ENCODE measurements around the gene NCDN.

Gene NCDN

GRCh38 chr1:35530168-35530567, 27.4 kb upstream of the NCDN start:
- ChIA-PET CTCF (interaction anchor here (0.7 kb wide), 1 partner anchor 44 kb away, joined by 3 read pairs; no protein-coding TSS in a partner anchor), POLR2A (interaction anchor here (0.7 kb wide), 1 partner anchor 963 kb away, joined by 6 read pairs; no protein-coding TSS in a partner anchor)
- 67% methylated on average over 3 of the region's 5 CpGs for WGBS (ENCODE audit: insufficient coverage)
- Histone ChIP-seq H3K27ac (ENCODE audit: insufficient read depth in 1 of 2, low read depth in 1 of 2, low read length in 2 of 2, poor library complexity in 1 of 2, severe bottlenecking in 2 of 2) (no peak overlapping the region), H3K36me3 (ENCODE audit: control insufficient read depth in 4 of 4, insufficient read depth in 4 of 4, low read length in 3 of 4) (peaks cover 6 to 25% (median 18%) of the 10 kb centered on the region in 4 experiments), H3K4me3 (ENCODE audit: control insufficient read depth in 1 of 7, extremely low read depth in 1 of 7, insufficient read depth in 4 of 7, low read depth in 2 of 7, low read length in 6 of 7) (no peak overlapping the region), H3K4me1 (ENCODE audit: control extremely low read depth in 1 of 4, control insufficient read depth in 4 of 4, insufficient read depth in 4 of 4, low read length in 3 of 4) (no peaks in the 10 kb centered on the region), H3K27me3 (replicated peaks in 2 of 5; ENCODE audit: control insufficient read depth in 4 of 5, insufficient read depth in 5 of 5, low read length in 4 of 5) (no peaks in the 10 kb centered on the region), H3K9me3 (ENCODE audit: control extremely low read depth in 1 of 5, control insufficient read depth in 4 of 5, insufficient read depth in 2 of 5, low read depth in 1 of 5, low read length in 4 of 5) (peaks cover 11 to 39% (median 16%) of the 10 kb centered on the region in 5 experiments)
- DNase-seq, result no peak

GRCh38 chr1:35530946-35531345, 26.7 kb upstream of the NCDN start:
- ChIA-PET POLR2A (no interaction called here), CTCF (no interaction called here)
- WGBS (ENCODE audit: insufficient coverage), result 100% methylated on average over 2 of the region's 2 CpGs
- H3K4me3 ChIP-seq (ENCODE audit: control insufficient read depth in 1 of 7, extremely low read depth in 1 of 7, insufficient read depth in 4 of 7, low read depth in 2 of 7, low read length in 6 of 7), result no peak overlapping the region
- H3K9me3 ChIP-seq (ENCODE audit: control extremely low read depth in 1 of 5, control insufficient read depth in 4 of 5, insufficient read depth in 2 of 5, low read depth in 1 of 5, low read length in 4 of 5), result peaks cover 11 to 37% (median 16%) of the 10 kb centered on the region in 5 experiments
- H3K27me3 ChIP-seq (replicated peaks in 2 of 5; ENCODE audit: control insufficient read depth in 4 of 5, insufficient read depth in 5 of 5, low read length in 4 of 5), result no peaks in the 10 kb centered on the region
- peaks cover 6 to 25% (median 17%) of the 10 kb centered on the region in 4 experiments for H3K36me3 ChIP-seq (ENCODE audit: control insufficient read depth in 4 of 4, insufficient read depth in 4 of 4, low read length in 3 of 4)
- DNase-seq, result no peak
- H3K27ac ChIP-seq (ENCODE audit: insufficient read depth in 1 of 2, low read depth in 1 of 2, low read length in 2 of 2, poor library complexity in 1 of 2, severe bottlenecking in 2 of 2), result no peak overlapping the region
- no peaks in the 10 kb centered on the region for H3K4me1 ChIP-seq (ENCODE audit: control extremely low read depth in 1 of 4, control insufficient read depth in 4 of 4, insufficient read depth in 4 of 4, low read length in 3 of 4)

- DNase-seq, result no peak
- POLR2A ChIA-PET, result no interaction called here
- Histone ChIP-seq H3K4me3 (ENCODE audit: control insufficient read depth in 1 of 7, extremely low read depth in 1 of 7, insufficient read depth in 4 of 7, low read depth in 2 of 7, low read length in 6 of 7) (no peak overlapping the region), H3K9me3 (ENCODE audit: control extremely low read depth in 1 of 5, control insufficient read depth in 4 of 5, insufficient read depth in 2 of 5, low read depth in 1 of 5, low read length in 4 of 5) (peaks cover 11 to 37% (median 16%) of the 10 kb centered on the region in 5 experiments), H3K4me1 (ENCODE audit: control extremely low read depth in 1 of 4, control insufficient read depth in 4 of 4, insufficient read depth in 4 of 4, low read length in 3 of 4) (no peaks in the 10 kb centered on the region), H3K36me3 (ENCODE audit: control insufficient read depth in 4 of 4, insufficient read depth in 4 of 4, low read length in 3 of 4) (peaks cover 6 to 25% (median 17%) of the 10 kb centered on the region in 4 experiments), H3K27me3 (replicated peaks in 2 of 5; ENCODE audit: control insufficient read depth in 4 of 5, insufficient read depth in 5 of 5, low read length in 4 of 5) (no peaks in the 10 kb centered on the region), H3K27ac (ENCODE audit: insufficient read depth in 1 of 2, low read depth in 1 of 2, low read length in 2 of 2, poor library complexity in 1 of 2, severe bottlenecking in 2 of 2) (no peak overlapping the region)
- CTCF ChIA-PET, result no interaction called here
- WGBS (ENCODE audit: insufficient coverage), result 97% methylated on average over 6 of the region's 6 CpGs
Observed at GRCh38 chr1:35531368-35531767, 26.2 kb upstream of the NCDN start.

GRCh38 chr1:35532497-35533223, 24.9 kb upstream of the NCDN start:
- CTCF ChIA-PET, result interaction anchor here (1.6 to 2.6 kb wide), 2 partner anchors 14 to 82 kb away, joined by 3 to 7 read pairs; no protein-coding TSS in a partner anchor
- POLR2A ChIA-PET, result no interaction called here
- Histone ChIP-seq H3K27me3 (replicated peaks in 2 of 5; ENCODE audit: control insufficient read depth in 4 of 5, insufficient read depth in 5 of 5, low read length in 4 of 5) (no peaks in the 10 kb centered on the region), H3K36me3 (ENCODE audit: control insufficient read depth in 4 of 4, insufficient read depth in 4 of 4, low read length in 3 of 4) (peaks cover 6 to 25% (median 17%) of the 10 kb centered on the region in 4 experiments), H3K27ac (ENCODE audit: insufficient read depth in 1 of 2, low read depth in 1 of 2, low read length in 2 of 2, poor library complexity in 1 of 2, severe bottlenecking in 2 of 2) (no peak overlapping the region), H3K4me1 (ENCODE audit: control extremely low read depth in 1 of 4, control insufficient read depth in 4 of 4, insufficient read depth in 4 of 4, low read length in 3 of 4) (no peaks in the 10 kb centered on the region), H3K4me3 (ENCODE audit: control insufficient read depth in 1 of 7, extremely low read depth in 1 of 7, insufficient read depth in 4 of 7, low read depth in 2 of 7, low read length in 6 of 7) (no peak overlapping the region), H3K9me3 (ENCODE audit: control extremely low read depth in 1 of 5, control insufficient read depth in 4 of 5, insufficient read depth in 2 of 5, low read depth in 1 of 5, low read length in 4 of 5) (peaks cover 5 to 32% (median 16%) of the 10 kb centered on the region in 5 experiments)
- WGBS (ENCODE audit: insufficient coverage), result no CpG with 5 or more reads among the region's 1 CpG
- no peak for DNase-seq

GRCh38 chr1:35533586-35533985, 24.0 kb upstream of the NCDN start:
- no peaks in the 10 kb centered on the region for H3K27me3 ChIP-seq (replicated peaks in 2 of 5; ENCODE audit: control insufficient read depth in 4 of 5, insufficient read depth in 5 of 5, low read length in 4 of 5)
- H3K4me3 ChIP-seq (ENCODE audit: control insufficient read depth in 1 of 7, extremely low read depth in 1 of 7, insufficient read depth in 4 of 7, low read depth in 2 of 7, low read length in 6 of 7), result no peak overlapping the region
- H3K27ac ChIP-seq (ENCODE audit: insufficient read depth in 1 of 2, low read depth in 1 of 2, low read length in 2 of 2, poor library complexity in 1 of 2, severe bottlenecking in 2 of 2), result no peak overlapping the region
- H3K9me3 ChIP-seq (ENCODE audit: control extremely low read depth in 1 of 5, control insufficient read depth in 4 of 5, insufficient read depth in 2 of 5, low read depth in 1 of 5, low read length in 4 of 5), result peaks cover 5 to 25% (median 16%) of the 10 kb centered on the region in 5 experiments
- H3K36me3 ChIP-seq (ENCODE audit: control insufficient read depth in 4 of 4, insufficient read depth in 4 of 4, low read length in 3 of 4), result peaks cover 6 to 25% (median 18%) of the 10 kb centered on the region in 4 experiments
- CTCF ChIA-PET, result interaction anchor here (1.6 to 2.6 kb wide), 2 partner anchors 15 to 83 kb away, joined by 3 to 7 read pairs; no protein-coding TSS in a partner anchor
- peaks cover 0 to under 1% (median 0%) of the 10 kb centered on the region in 4 experiments for H3K4me1 ChIP-seq (ENCODE audit: control extremely low read depth in 1 of 4, control insufficient read depth in 4 of 4, insufficient read depth in 4 of 4, low read length in 3 of 4)
- DNase-seq, result no peak
- no CpG with 5 or more reads among the region's 1 CpG for WGBS (ENCODE audit: insufficient coverage)
- POLR2A ChIA-PET, result no interaction called here

GRCh38 chr1:35535243-35535642, 22.4 kb upstream of the NCDN start:
- H3K4me1 ChIP-seq (ENCODE audit: control extremely low read depth in 1 of 4, control insufficient read depth in 4 of 4, insufficient read depth in 4 of 4, low read length in 3 of 4), result peaks cover 0 to 12% (median 5%) of the 10 kb centered on the region in 4 experiments
- H3K27me3 ChIP-seq (replicated peaks in 2 of 5; ENCODE audit: control insufficient read depth in 4 of 5, insufficient read depth in 5 of 5, low read length in 4 of 5), result no peaks in the 10 kb centered on the region
- H3K27ac ChIP-seq (ENCODE audit: insufficient read depth in 1 of 2, low read depth in 1 of 2, low read length in 2 of 2, poor library complexity in 1 of 2, severe bottlenecking in 2 of 2), result no peak overlapping the region
- no peak overlapping the region for H3K4me3 ChIP-seq (ENCODE audit: control insufficient read depth in 1 of 7, extremely low read depth in 1 of 7, insufficient read depth in 4 of 7, low read depth in 2 of 7, low read length in 6 of 7)
- no peak for DNase-seq
- H3K9me3 ChIP-seq (ENCODE audit: control extremely low read depth in 1 of 5, control insufficient read depth in 4 of 5, insufficient read depth in 2 of 5, low read depth in 1 of 5, low read length in 4 of 5), result peaks cover 0 to 15% (median 12%) of the 10 kb centered on the region in 5 experiments
- peaks cover 6 to 29% (median 15%) of the 10 kb centered on the region in 4 experiments for H3K36me3 ChIP-seq (ENCODE audit: control insufficient read depth in 4 of 4, insufficient read depth in 4 of 4, low read length in 3 of 4)
- CTCF ChIA-PET, result interaction anchor here (1.0 to 1.7 kb wide), 5 partner anchors 11 to 108 kb away, joined by 3 to 5 read pairs (median 4); no protein-coding TSS in a partner anchor
- POLR2A ChIA-PET, result no interaction called here

GRCh38 chr1:35536556-35537162, 20.9 kb upstream of the NCDN start:
- Histone ChIP-seq H3K4me1 (ENCODE audit: control extremely low read depth in 1 of 4, control insufficient read depth in 4 of 4, insufficient read depth in 4 of 4, low read length in 3 of 4) (peaks cover 0 to 12% (median 5%) of the 10 kb centered on the region in 4 experiments), H3K9me3 (ENCODE audit: control extremely low read depth in 1 of 5, control insufficient read depth in 4 of 5, insufficient read depth in 2 of 5, low read depth in 1 of 5, low read length in 4 of 5) (peaks cover 0 to 3% (median 0%) of the 10 kb centered on the region in 5 experiments), H3K4me3 (ENCODE audit: control insufficient read depth in 1 of 7, extremely low read depth in 1 of 7, insufficient read depth in 4 of 7, low read depth in 2 of 7, low read length in 6 of 7) (no peak overlapping the region), H3K36me3 (ENCODE audit: control insufficient read depth in 4 of 4, insufficient read depth in 4 of 4, low read length in 3 of 4) (peaks cover 0 to 22% (median 4%) of the 10 kb centered on the region in 4 experiments), H3K27me3 (replicated peaks in 2 of 5; ENCODE audit: control insufficient read depth in 4 of 5, insufficient read depth in 5 of 5, low read length in 4 of 5) (no peaks in the 10 kb centered on the region), H3K27ac (ENCODE audit: insufficient read depth in 1 of 2, low read depth in 1 of 2, low read length in 2 of 2, poor library complexity in 1 of 2, severe bottlenecking in 2 of 2) (no peak overlapping the region)
- ChIA-PET POLR2A (interaction anchor here (0.7 kb wide), 1 partner anchor 29 kb away, joined by 3 read pairs; no protein-coding TSS in a partner anchor), CTCF (interaction anchor here (1.4 to 1.7 kb wide), 3 partner anchors 10 to 44 kb away, joined by 3 to 4 read pairs (median 4); no protein-coding TSS in a partner anchor)
- WGBS (ENCODE audit: insufficient coverage), result 100% methylated on average over 1 of the region's 2 CpGs
- no peak for DNase-seq

Measured in common myeloid progenitor, CD34-positive (primary cell).